Uterus (tissue), 4 donors: ENCODE results near the gene LEMD1. TPM values are rescaled to one million over a fixed set of nuclear protein-coding genes. Genes with fewer than 3 reads are reported as not detected.
A peak's percentile ranks its signal among the peaks of the same experiment; 100 is the strongest.

Source experiments
- DNase-seq, 2 donors: peaks; one replicate each; pipeline ENCODE4 v3.0.0-alpha.2; 2019 to 2020
- H3K27ac ChIP-seq, 2 donors: fragments of 200-600 bp; sonication (generic); 1 replicate in 1 of 2; 2 replicates in 1 of 2; pipeline ENCODE4 v1.5.1; 2016 to 2018
- H3K27me3 ChIP-seq, 2 donors: fragments of 200-600 bp; sonication (generic); one replicate each; pipeline ENCODE4 v1.5.1; 2018 to 2019; ENCODE audit warnings: control low read depth in 1 of 2
- H3K36me3 ChIP-seq, 2 donors: fragments of 200-600 bp; sonication (generic); one replicate each; pipeline ENCODE4 v1.5.1; 2019; ENCODE audit warnings: control low read depth in 1 of 2
- H3K4me1 ChIP-seq, 2 donors: fragments of 200-600 bp; sonication (generic); one replicate each; pipeline ENCODE4 v1.5.1; 2018 to 2019; ENCODE audit warnings: control low read depth in 1 of 2
- H3K4me3 ChIP-seq, 2 donors: fragments of 200-600 bp; sonication (generic); 1 replicate in 1 of 2; 2 replicates in 1 of 2; pipeline ENCODE4 v1.5.1; 2018 to 2019; ENCODE audit warnings: mild to moderate bottlenecking in 1 of 2
- H3K9me3 ChIP-seq, 2 donors: fragments of 200-600 bp; sonication (generic); one replicate each; pipeline ENCODE4 v1.5.1; 2019; ENCODE audit warnings: control low read depth in 1 of 2
- POLR2A ChIP-seq, 2 donors: fragments of 450-650 bp; IDR thresholded peaks; one replicate each; pipeline ENCODE4 v1.6.1; 2016; ENCODE audit warnings: antibody characterized with exemption in 2 of 2, mild to moderate bottlenecking in 1 of 2, moderate library complexity in 1 of 2
- intact Hi-C: fragments of 100-400 bp; cut with DNase I; formaldehyde crosslinking; loops from one replicate; pipeline ENCODE4 v1.15.1; 2023; ENCODE audit warnings: low total_unique reads
- total RNA-seq, 4 donors: library from RNA; depleted of rRNA in 3 of 4; stranded (reverse); fragments of >200 nt in 3 of 4; gene quantifications; one replicate each; pipeline versions ENCODE4 v1.1.0 to v1.2.4, GENCODE V29; 2014 to 2023
- TF ChIP-seq, protein P1 (sequence below), 4 experiments: fragments of 200-600 bp in 2 of 4; fragments of 450-650 bp in 2 of 4; sonication (generic) in 2 of 4; IDR thresholded peaks; one replicate each; pipeline ENCODE4 v1.5.1; 2016 to 2019; ENCODE audit warnings: antibody characterized with exemption in 4 of 4, mild to moderate bottlenecking in 2 of 4, moderate library complexity in 1 of 4
- donor health status: DM: yes; HTN: yes; CAD: no.

The LEMD1 gene
- total RNA-seq, 4 donors from 2014 or later: 1.6 to 1.8 TPM; not detected in 2

DNA sequence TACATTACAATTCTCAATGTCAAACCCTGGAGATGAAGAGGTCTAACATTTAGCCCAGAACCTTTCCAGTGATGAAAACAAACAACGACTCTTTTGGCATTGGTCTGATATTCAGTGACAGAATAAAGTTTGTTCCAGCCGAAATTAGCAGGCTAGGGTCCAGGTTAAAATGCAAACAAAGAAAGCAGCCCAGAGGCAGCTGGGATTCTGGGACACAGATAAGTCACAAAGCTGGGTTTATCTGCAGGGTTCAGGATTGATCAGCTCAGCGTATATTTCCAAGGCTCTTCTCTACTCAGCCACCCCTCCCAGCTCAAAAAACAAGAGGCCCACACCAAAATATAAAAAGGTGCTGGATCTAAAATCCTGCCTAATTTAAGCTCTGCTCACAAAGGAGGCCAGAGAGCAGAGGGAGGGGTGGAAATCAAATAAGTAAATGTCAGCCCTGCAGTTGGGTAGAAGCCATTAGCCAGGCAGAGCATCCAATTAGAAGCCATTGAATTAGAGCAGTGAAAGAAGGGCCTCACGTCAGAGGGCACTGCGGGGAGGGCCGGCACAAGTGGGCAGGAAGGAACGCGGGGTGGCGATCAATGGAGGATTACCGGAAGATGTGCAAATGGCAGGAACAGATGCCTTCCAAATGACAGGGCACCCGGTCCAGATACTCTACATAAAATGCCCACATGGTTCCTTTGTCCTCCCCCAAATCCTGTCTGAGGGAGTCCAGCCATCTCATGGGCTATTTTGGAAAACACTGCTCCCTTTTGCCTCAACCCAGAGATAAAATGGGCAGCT, 61.9 kb downstream of the LEMD1 start:
- DNase-seq: no peak
- H3K27me3 ChIP-seq: no peaks in the 10 kb centered on the region
- no peak overlapping the region for H3K27ac ChIP-seq
- intact Hi-C loops: no loop called here
- no peaks in the 10 kb centered on the region for H3K36me3 ChIP-seq
- no peak for TF ChIP-seq POLR2A (IDR thresholded peaks at IDR 0.05)
- TF ChIP-seq, protein P1, sequence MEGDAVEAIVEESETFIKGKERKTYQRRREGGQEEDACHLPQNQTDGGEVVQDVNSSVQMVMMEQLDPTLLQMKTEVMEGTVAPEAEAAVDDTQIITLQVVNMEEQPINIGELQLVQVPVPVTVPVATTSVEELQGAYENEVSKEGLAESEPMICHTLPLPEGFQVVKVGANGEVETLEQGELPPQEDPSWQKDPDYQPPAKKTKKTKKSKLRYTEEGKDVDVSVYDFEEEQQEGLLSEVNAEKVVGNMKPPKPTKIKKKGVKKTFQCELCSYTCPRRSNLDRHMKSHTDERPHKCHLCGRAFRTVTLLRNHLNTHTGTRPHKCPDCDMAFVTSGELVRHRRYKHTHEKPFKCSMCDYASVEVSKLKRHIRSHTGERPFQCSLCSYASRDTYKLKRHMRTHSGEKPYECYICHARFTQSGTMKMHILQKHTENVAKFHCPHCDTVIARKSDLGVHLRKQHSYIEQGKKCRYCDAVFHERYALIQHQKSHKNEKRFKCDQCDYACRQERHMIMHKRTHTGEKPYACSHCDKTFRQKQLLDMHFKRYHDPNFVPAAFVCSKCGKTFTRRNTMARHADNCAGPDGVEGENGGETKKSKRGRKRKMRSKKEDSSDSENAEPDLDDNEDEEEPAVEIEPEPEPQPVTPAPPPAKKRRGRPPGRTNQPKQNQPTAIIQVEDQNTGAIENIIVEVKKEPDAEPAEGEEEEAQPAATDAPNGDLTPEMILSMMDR (IDR thresholded peaks at IDR 0.05): no peak
- H3K4me3 ChIP-seq: no peak overlapping the region
- H3K9me3 ChIP-seq: no peaks in the 10 kb centered on the region
- no peaks in the 10 kb centered on the region for H3K4me1 ChIP-seq

DNA sequence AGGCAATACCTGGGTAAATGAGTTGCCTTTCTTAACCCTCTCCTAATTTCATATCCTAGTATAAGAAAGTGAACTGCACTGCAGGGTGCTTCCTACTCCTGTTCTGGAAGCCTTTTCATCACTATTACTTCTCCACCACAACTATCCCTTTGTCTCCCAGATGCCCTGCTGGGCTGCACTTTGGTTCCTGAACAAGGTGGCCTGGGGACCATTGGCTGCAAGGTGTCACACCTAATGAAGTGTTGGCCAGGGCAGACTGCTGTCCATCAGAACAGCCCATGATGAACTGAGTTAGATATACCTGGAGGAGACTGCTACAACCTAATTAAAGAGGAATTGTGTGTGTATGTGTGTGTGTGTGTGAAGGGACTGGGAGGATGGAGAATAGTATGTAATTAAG, 63.3 kb downstream of the LEMD1 start:
- no peaks in the 10 kb centered on the region for H3K36me3 ChIP-seq
- intact Hi-C loops: no loop called here
- no peak for DNase-seq
- no peak overlapping the region for H3K27ac ChIP-seq
- no peaks in the 10 kb centered on the region for H3K9me3 ChIP-seq
- no peaks in the 10 kb centered on the region for H3K4me1 ChIP-seq
- H3K27me3 ChIP-seq: no peaks in the 10 kb centered on the region
- TF ChIP-seq, protein P1 (IDR thresholded peaks at IDR 0.05): no peak
- TF ChIP-seq POLR2A (IDR thresholded peaks at IDR 0.05): no peak
- no peak overlapping the region for H3K4me3 ChIP-seq

DNA sequence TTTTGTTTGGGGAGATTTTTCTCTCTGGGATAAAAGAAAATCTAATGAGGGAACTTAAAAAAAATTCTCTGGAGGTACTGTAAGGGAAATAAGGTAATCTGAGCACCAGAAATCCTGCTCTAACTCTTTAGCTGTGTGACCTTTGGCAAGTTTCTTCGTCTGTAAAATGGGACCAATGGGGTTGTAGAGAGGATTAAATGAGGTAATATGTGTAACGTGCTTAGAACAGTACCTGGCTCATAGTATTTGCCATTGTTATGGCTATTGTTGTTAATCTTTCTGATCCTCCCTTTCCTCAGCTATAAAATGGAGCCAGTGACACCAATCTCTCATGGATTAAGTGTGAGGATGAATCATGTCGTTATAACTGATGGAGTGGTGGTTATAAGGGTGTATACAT, 64.3 kb downstream of the LEMD1 start:
- peak overlapping the region; percentile 40 to 67 for H3K27ac ChIP-seq
- H3K4me3 ChIP-seq: peak overlapping the region in 1 of 2 donors; percentile 41
- no peaks in the 10 kb centered on the region for H3K9me3 ChIP-seq
- TF ChIP-seq POLR2A (IDR thresholded peaks at IDR 0.05): no peak
- TF ChIP-seq, protein P1 (IDR thresholded peaks at IDR 0.05): no peak
- intact Hi-C loops: no loop called here
- no peaks in the 10 kb centered on the region for H3K27me3 ChIP-seq
- no peaks in the 10 kb centered on the region for H3K4me1 ChIP-seq
- H3K36me3 ChIP-seq: no peaks in the 10 kb centered on the region
- no peak for DNase-seq

DNA sequence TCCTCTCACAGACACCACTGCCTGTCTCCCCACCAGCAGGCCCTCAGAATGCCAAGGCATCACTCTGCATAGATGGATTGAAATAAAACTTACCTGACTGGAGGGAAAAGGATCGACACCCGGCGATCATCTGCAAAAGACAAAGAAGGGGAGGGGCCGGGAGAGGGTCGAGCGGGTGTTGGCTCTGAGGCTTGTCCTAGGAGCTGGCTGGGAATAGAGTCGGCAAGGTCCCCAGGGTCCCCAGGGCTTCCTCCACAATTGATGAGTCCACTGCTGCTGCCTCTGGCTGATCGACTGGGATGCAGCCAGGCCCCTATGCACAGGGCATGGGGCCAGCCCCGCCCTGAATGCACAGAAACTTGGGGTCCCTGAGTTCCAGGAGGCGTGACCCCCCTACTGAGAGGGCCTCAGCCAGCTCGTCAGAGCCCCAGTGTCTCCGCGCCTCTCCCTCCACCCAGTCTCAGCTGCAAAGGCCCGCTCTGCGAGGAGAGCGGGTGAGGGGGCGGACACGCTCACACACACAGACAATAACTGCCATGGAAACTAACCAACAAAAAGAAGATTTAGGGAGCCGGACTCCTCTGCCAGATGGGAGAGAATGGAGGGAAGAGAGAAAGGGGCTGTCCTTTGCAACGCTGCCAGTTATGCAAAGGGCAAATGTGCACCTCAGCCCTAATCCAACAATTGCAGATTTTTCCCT, 65.3 kb downstream of the LEMD1 start, which contains the start of gene KLHDC8A:
Gene KLHDC8A (minus strand): TSS at position 483 of the 700 bp plus-strand sequence. CDS start 13,318 bp downstream, outside the sequence.
- peak within 1 kb of the TSS; percentile 17 to 41 for H3K4me3 ChIP-seq
- TF ChIP-seq, protein P1 (IDR thresholded peaks at IDR 0.05): no peak
- TF ChIP-seq POLR2A (IDR thresholded peaks at IDR 0.05): no peak
- DNase-seq: peak; percentile 35 to 69
- H3K27ac ChIP-seq: peak within 1 kb of the TSS; percentile 40 to 67
- intact Hi-C loops: no loop called here
- H3K27me3 ChIP-seq: no peaks in the 10 kb centered on the region
- no peaks in the 10 kb centered on the region for H3K36me3 ChIP-seq
- H3K4me1 ChIP-seq: no peaks in the 10 kb centered on the region
- H3K9me3 ChIP-seq: no peaks in the 10 kb centered on the region

DNA sequence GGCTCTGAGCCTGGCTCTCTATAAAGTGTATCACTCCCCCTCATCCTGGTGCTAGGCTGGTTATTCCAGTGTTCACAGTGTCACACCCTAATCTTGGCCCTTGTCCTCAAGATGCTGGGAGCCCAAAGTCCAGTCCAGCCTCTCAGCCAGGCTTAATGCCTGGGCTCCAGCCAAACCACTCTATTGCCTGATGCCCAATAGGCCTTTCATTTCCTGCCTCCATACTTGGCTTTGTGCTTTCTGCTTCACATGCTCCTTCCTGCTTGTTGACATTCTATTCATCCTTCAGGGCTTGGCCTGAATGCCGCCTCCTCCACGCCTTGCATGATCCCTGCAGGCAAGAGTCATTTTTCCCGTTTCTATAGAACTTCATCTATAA, 66.8 kb downstream of the LEMD1 start:
- TF ChIP-seq, protein P1 (IDR thresholded peaks at IDR 0.05): no peak
- no peak for TF ChIP-seq POLR2A (IDR thresholded peaks at IDR 0.05)
- Histone ChIP-seq H3K27ac (no peak overlapping the region), H3K36me3 (no peaks in the 10 kb centered on the region), H3K4me3 (peak overlapping the region in 1 of 2 donors; percentile 41), H3K9me3 (no peaks in the 10 kb centered on the region), H3K27me3 (no peaks in the 10 kb centered on the region), H3K4me1 (no peaks in the 10 kb centered on the region)
- no peak for DNase-seq
- intact Hi-C loops: no loop called here
